ENCODE results near the gene GUCY2D. TPM values are rescaled to one million over a fixed set of nuclear protein-coding genes. Genes with fewer than 3 reads are reported as not detected.
"Not testable (repeated sequence)": the region's sequence is repeated elsewhere in the genome, so short reads cannot be mapped to it uniquely, and the experiment has no call there.

The GUCY2D gene
- total RNA-seq = not detected

DNA sequence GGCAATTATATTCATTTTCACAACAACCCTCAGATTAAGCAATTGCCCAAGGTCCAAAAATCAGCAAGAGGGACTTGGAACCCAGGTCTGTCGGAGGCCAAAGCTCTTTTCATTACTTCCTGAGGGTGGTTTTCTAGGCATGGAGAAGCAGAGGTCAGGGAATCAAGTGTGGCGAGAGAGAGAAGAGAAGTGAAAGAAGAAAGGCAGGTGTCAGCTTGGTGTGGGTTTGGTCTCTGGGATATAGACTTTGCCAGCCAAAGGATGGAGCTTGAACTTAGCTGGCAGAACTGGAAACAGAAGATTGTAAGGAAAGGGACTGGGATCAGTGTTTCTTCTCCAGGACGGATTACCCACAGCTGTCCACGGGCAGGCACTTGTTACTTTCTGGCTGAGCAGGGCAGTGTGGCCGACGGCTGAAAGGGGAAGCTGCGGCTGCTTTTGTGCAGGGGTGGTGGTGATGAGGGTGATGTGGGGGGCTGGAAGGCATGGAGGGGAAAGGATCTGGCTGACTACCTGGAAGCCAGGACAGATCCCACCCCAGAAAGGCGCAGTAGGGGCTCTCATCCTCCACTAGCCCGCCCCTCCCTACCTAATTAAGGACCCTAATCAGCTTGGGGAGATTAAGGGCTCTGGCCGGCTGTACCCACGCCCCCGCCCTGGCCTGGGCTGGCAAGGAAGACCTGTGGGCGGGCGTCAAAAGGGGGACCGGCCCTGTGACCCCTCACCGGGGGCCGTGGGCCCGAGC is at the start of gene GUCY2D:
Gene GUCY2D, plus strand, starts transcription at position 640 of the 745 bp plus-strand sequence. CDS start 433 bp downstream, outside the sequence.
- peaks cover 7% of the 10 kb centered on the region for H3K4me1 Mint-ChIP-seq
- no peak within 1 kb of the TSS for H3K4me3 Mint-ChIP-seq
- POLR2A ChIA-PET = interaction anchor here (1.2 to 1.4 kb wide), 2 partner anchors 9 to 70 kb away, joined by 3 read pairs; partner anchors contain the start of genes CNTROB and TRAPPC1
- H3K27me3 Mint-ChIP-seq = peaks cover 46% of the 10 kb centered on the region
- CTCF ChIA-PET = interaction anchor here (0.6 to 1.9 kb wide), 12 partner anchors 9 to 1113 kb away, joined by 3 to 14 read pairs (median 4); no protein-coding TSS in a partner anchor
- no peaks in the 10 kb centered on the region for H3K36me3 Mint-ChIP-seq (ENCODE audit: low read depth)
- no peak within 1 kb of the TSS for H3K27ac Mint-ChIP-seq
- no peak for DNase-seq
- no peaks in the 10 kb centered on the region for H3K9me3 Mint-ChIP-seq

DNA sequence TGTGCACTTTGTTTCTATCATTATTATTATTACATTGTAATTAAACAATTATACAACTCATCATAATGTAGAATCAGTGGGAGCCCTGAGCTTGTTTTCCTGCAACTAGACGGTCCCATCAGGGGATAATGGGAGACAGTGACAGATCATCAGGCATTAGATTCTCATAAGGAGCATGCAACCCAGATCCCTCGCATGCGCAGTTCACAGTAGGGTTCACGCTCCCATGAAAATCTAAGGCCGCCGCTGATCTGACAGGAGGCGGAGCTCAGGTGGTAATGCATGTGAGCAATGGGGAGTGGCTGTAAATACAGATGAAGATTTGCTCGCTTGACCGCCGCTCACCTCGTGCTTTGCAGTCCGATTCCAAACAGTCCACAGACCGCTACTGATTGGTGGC is 49.1 kb upstream of the GUCY2D start:
- H3K27me3 Mint-ChIP-seq, H3K4me3 Mint-ChIP-seq, H3K27ac Mint-ChIP-seq, DNase-seq, H3K9me3 Mint-ChIP-seq: not testable (repeated sequence)
- POLR2A ChIA-PET = interaction anchor here (1.6 to 5.4 kb wide), 2 partner anchors 9 to 20 kb away, joined by 4 to 50 read pairs; partner anchors contain the start of genes CNTROB and TRAPPC1
- CTCF ChIA-PET = interaction anchor here (0.6 to 2.1 kb wide), 2 partner anchors 37 to 76 kb away, joined by 3 to 10 read pairs; no protein-coding TSS in a partner anchor
- Mint-ChIP-seq H3K4me1 (peaks cover 43% of the 10 kb centered on the region), H3K36me3 (ENCODE audit: low read depth) (peaks cover 28% of the 10 kb centered on the region)

DNA sequence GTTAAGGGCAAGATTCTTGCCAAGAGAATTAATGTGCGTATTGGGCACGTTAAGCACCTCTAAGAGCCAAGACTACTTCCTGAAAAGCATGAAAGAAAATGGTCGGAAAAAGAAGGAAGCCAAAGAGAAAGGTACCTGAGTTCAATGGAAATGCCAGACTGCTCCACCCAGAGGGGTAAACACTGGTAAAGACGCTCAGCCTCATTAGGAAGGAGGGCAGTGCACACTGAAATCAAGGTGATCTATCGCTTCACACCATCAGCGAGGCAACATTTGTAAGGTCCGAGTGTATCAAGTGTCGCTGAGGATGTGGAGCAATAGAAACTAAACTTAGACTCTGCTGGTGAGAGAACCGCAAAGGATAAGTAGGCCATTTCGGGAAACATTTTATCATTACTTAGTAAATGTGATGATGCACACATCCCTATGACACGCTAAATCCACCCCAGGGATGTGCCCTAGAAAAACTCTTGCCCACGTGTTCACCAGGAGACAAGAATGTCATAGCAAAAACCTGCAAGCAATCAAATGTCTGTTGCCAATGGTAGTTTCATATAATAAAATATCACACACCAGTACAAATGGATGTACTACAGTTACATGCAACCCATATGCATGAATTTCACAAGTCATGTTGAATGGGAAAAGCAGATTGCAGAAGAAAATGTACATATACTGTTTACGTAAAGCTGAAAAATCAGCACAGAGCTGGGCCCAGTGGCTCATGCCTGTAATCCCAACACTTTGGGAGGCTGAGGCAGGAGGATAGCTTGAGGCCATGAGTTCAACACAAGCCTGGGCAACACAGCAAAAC is 46.8 kb upstream of the GUCY2D start:
- no peak for DNase-seq
- POLR2A ChIA-PET = interaction anchor here (0.8 to 5.4 kb wide), 3 partner anchors 7 to 23 kb away, joined by 3 to 50 read pairs (median 3); partner anchors contain the start of genes CNTROB and TRAPPC1
- Mint-ChIP-seq H3K27ac (peak overlapping the region; percentile 56), H3K9me3 (no peaks in the 10 kb centered on the region), H3K4me1 (peaks cover 34% of the 10 kb centered on the region), H3K27me3 (peaks cover 10% of the 10 kb centered on the region), H3K4me3 (peak overlapping the region; percentile 24), H3K36me3 (ENCODE audit: low read depth) (peaks cover 4% of the 10 kb centered on the region)
- CTCF ChIA-PET = interaction anchor here (0.8 to 1.6 kb wide), 3 partner anchors 8 to 23 kb away, joined by 3 to 4 read pairs (median 4); partner anchors contain the start of gene CNTROB

DNA sequence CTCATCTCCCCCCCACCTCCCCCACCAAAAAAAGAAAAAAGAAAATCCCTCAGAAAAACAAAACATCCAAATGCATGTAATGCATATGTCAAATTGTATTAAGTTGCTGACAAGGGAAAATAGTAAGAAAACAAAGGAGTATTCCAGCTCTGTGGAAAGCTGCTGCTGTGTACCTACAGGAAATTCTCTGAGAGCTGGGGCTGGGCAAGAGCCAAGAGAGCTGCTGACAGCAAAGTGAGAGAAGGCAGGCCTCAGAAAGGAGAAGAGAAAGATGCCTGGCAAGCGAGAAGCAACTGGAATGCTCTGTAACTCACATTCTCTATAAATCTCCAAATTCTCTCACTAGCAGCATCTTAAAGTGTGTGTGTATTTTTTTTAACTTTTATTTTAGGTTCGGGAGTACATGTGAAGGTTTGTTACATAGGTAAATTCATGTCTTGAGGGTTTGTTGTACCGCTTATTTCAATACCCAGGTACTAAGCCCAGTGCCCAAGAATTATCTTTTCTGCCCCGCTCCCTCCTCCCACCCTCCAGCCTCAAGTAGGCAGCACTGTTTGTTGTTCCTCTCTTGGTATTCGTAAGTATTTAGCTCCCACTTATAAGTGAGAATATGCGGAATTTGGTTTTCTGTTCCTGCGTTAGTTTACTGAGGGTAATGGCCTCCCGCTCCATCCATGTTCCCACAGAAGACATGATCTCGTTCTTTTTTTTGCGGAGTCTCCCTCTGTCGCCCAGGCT is 46.0 kb upstream of the GUCY2D start:
- Mint-ChIP-seq H3K36me3 (ENCODE audit: low read depth) (peaks cover 2% of the 10 kb centered on the region), H3K4me3 (no peak overlapping the region), H3K27me3 (peaks cover 12% of the 10 kb centered on the region), H3K4me1 (peaks cover 27% of the 10 kb centered on the region), H3K9me3 (no peaks in the 10 kb centered on the region), H3K27ac (peak overlapping the region; percentile 45)
- DNase-seq = no peak
- ChIA-PET CTCF (interaction anchor here (0.8 to 1.6 kb wide), 3 partner anchors 9 to 24 kb away, joined by 3 to 4 read pairs (median 4); partner anchors contain the start of gene CNTROB), POLR2A (interaction anchor here (0.8 kb wide), 1 partner anchor 24 kb away, joined by 3 read pairs; the partner anchor contains the start of gene CNTROB)

DNA sequence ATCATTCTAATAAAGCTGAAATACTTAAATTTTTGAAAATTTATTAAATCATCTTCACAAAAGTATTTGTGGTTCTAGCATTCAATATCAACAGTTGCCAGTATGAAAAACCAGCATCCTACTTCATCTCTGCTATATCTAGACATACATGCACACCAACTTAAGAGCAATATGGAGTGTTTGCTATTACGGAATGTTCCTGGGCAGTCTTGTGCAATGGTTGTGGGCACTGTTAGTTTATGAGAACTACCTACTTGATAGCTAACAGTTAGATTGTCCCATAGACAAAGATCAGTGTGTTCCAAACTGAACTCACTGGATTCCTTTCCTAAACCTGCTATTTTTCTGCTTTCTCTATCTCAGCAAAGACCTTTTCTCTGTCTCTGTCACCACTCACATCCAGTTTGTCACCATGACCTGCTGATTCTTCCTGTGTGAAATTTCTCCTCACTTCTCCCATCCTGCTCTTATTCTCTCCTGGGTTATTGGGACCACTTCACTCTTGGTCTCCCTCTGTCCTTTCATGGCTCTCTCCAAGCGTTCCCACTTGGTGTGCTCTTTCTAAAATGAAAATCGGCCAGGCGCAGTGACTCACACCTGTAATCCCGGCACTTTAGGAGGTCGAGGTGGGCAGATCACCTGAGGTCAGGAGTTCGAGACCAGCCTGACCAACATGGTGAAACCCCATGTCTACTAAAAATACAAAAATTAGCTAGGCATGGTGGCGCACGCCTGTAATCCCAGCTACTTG is 42.7 kb upstream of the GUCY2D start:
- no peaks in the 10 kb centered on the region for H3K9me3 Mint-ChIP-seq
- H3K4me3 Mint-ChIP-seq = no peak overlapping the region
- peaks cover 17% of the 10 kb centered on the region for H3K27me3 Mint-ChIP-seq
- no peak overlapping the region for H3K27ac Mint-ChIP-seq
- ChIA-PET CTCF (no interaction called here), POLR2A (no interaction called here)
- H3K4me1 Mint-ChIP-seq = peaks cover 7% of the 10 kb centered on the region
- no peak for DNase-seq
- H3K36me3 Mint-ChIP-seq (ENCODE audit: low read depth) = no peaks in the 10 kb centered on the region

DNA sequence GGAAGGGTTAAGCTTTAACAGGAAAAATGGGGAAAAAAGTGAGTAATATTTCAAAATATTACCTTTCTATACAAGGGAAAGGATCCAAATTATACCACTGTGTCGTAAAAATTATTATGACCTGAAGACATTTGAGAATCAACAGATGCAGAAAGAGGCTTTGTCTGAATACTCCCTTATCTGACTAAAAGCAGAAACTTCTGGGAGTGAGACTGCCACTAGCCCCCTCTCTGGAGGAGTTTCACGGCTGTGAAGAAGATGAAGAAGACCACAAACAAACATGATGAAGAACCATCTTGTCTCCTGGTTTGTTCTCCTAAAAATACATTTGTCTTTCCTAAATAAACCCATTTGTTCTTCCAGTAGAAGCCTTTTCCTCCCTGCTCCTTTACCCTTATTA is 41.0 kb upstream of the GUCY2D start:
- POLR2A ChIA-PET = no interaction called here
- Mint-ChIP-seq H3K27me3 (peaks cover 17% of the 10 kb centered on the region), H3K4me1 (no peaks in the 10 kb centered on the region), H3K36me3 (ENCODE audit: low read depth) (no peaks in the 10 kb centered on the region), H3K27ac (no peak overlapping the region), H3K4me3 (no peak overlapping the region), H3K9me3 (no peaks in the 10 kb centered on the region)
- CTCF ChIA-PET = interaction anchor here (1.1 to 2.0 kb wide), 2 partner anchors 10 to 29 kb away, joined by 4 to 7 read pairs; no protein-coding TSS in a partner anchor
- no peak for DNase-seq

DNA sequence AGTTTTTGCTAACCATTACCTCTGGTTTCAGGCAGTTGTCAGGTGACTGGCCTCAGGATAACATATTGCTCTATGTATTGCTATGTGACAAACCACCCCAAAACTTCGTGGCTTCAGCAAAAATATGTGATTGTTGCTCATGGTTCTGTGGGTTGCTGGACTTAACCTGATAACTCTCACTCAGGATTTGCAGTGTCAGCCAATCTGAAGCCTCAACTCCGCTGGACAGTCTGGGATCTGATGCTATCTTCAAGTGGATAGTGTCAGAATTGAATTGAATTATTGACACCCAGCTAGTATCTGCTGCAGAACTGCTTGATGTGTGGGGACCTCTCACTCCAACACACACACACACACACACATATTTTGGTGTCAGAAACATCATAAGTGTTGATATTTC is 34.7 kb upstream of the GUCY2D start:
- no peak overlapping the region for H3K4me3 Mint-ChIP-seq
- no peaks in the 10 kb centered on the region for H3K9me3 Mint-ChIP-seq
- CTCF ChIA-PET = no interaction called here
- H3K27ac Mint-ChIP-seq = no peak overlapping the region
- DNase-seq = no peak
- H3K36me3 Mint-ChIP-seq (ENCODE audit: low read depth) = no peaks in the 10 kb centered on the region
- H3K4me1 Mint-ChIP-seq = no peaks in the 10 kb centered on the region
- H3K27me3 Mint-ChIP-seq = peaks cover 4% of the 10 kb centered on the region
- POLR2A ChIA-PET = no interaction called here

DNA sequence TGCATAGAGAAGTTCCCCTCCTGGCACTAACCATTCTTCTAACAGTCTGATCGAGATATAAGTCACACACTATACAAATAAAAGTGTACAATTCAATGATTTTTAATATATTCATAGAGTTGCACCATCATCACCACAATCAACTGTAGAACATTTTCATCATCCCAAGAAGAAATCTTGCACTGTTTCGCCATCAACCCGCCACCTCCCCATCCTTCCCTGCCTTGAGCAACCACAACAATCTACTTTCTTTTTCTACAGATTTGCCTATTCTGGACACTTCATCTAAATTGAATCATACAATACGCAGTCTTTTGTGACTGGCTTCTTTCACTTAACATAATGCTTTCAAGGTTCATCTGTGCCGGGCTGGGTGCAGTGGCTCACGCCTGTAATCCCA is 33.0 kb upstream of the GUCY2D start:
- no peak overlapping the region for H3K27ac Mint-ChIP-seq

DNA sequence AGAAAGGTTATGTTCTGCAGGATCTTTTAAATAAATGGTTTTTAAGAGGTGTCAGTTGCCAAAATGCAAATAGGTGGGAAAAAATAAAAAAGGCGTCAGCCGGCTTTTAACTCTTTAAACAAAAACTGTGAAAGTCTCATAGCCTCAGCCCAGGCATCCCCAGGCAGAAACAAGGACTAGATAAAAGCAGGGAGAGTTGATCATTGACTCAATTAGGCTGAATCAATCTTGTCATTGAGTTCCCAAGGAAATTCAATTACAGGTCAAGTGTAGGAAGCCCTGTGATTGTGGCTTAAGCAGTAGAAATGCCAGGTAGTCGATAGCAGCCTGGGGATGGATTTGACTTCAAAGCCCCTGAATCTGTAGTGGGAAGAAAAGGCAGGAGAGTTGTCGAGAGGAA is 30.8 kb upstream of the GUCY2D start:
- H3K27me3 Mint-ChIP-seq = peaks cover 15% of the 10 kb centered on the region
- no peak overlapping the region for H3K27ac Mint-ChIP-seq
- CTCF ChIA-PET = interaction anchor here (0.8 to 1.8 kb wide), 5 partner anchors 10 to 40 kb away, joined by 3 to 7 read pairs (median 4); partner anchors contain the start of genes CNTROB and TRAPPC1
- POLR2A ChIA-PET = interaction anchor here (1.3 kb wide), 1 partner anchor 56 kb away, joined by 4 read pairs; no protein-coding TSS in a partner anchor
- H3K9me3 Mint-ChIP-seq = peaks cover 13% of the 10 kb centered on the region
- H3K36me3 Mint-ChIP-seq (ENCODE audit: low read depth) = peaks cover 13% of the 10 kb centered on the region
- no peaks in the 10 kb centered on the region for H3K4me1 Mint-ChIP-seq
- no peak for DNase-seq
- no peak overlapping the region for H3K4me3 Mint-ChIP-seq

More for the DNA sequence above, 33.0 kb upstream of the GUCY2D start:
- DNase-seq = no peak
- H3K4me3 Mint-ChIP-seq = no peak overlapping the region
- CTCF ChIA-PET = interaction anchor here (0.6 kb wide), 1 partner anchor 957 kb away, joined by 4 read pairs; no protein-coding TSS in a partner anchor
- H3K27me3 Mint-ChIP-seq = peaks cover 5% of the 10 kb centered on the region
- peaks cover under 1% of the 10 kb centered on the region for H3K9me3 Mint-ChIP-seq
- POLR2A ChIA-PET = no interaction called here
- H3K36me3 Mint-ChIP-seq (ENCODE audit: low read depth) = peaks cover under 1% of the 10 kb centered on the region
- H3K4me1 Mint-ChIP-seq = no peaks in the 10 kb centered on the region

DNA sequence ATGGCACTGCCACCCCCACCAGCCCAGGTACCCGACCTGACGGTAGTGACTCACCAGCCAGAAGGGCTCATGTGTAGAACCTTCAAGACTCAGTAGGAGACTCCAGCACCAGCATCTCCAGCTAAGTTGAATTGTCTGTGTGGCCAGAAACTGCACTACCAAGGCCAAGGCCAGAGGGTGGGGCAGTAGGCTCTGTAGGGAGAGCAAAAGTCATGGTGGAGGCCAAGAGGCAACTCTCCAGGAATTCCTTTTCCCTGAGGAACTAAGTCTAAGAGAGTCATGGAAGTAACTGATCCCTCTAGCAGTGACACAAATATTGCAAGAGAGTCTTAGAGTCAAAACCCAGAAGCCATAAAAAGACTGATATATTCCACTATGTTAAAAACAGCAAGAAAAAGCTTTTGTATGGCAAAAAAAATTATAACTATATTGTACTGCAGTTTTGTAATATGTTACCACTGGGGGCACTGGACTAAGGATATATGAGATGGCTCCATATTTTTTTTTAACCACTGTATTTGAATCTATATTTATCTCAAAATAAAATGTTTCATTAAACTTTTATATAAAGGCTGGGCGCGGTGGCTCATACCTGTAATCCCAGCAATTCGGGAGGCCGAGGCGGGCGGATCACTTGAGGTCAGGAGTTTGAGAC is 30.2 kb upstream of the GUCY2D start:
- H3K9me3 Mint-ChIP-seq = peaks cover 19% of the 10 kb centered on the region
- H3K36me3 Mint-ChIP-seq (ENCODE audit: low read depth) = peaks cover 17% of the 10 kb centered on the region
- peaks cover 17% of the 10 kb centered on the region for H3K27me3 Mint-ChIP-seq
- DNase-seq = no peak
- no peak overlapping the region for H3K4me3 Mint-ChIP-seq
- CTCF ChIA-PET = interaction anchor here (0.6 to 2.3 kb wide), 5 partner anchors 17 to 288 kb away, joined by 3 to 8 read pairs (median 4); partner anchors contain the start of genes CNTROB and TRAPPC1
- no peak overlapping the region for H3K27ac Mint-ChIP-seq
- POLR2A ChIA-PET = no interaction called here
- no peaks in the 10 kb centered on the region for H3K4me1 Mint-ChIP-seq

DNA sequence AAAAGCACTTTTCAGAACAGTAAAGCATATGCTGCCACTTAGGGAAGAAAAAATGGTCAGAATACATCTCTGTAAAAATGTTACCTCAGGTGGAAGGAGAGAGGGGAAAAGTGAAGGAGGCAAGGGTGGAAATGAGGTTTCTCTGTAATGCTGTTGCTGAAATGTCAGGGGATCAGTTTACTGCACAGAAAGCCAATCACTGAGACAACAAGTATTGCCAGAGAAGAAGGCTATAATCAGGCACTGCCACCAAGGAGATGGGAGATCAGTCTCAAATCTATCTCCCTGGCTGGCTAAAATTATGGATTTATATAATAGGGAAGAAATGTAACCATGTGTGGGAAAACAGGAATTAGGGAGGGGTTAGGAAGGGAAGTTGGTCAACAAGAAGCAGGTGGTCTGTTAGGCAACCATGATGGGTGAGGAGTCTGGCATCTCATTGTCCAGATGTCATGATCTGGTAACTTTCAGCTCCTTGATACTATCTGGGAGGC is 27.7 kb upstream of the GUCY2D start:
- CTCF ChIA-PET = interaction anchor here (0.6 kb wide), 1 partner anchor 109 kb away, joined by 3 read pairs; no protein-coding TSS in a partner anchor
- H3K4me1 Mint-ChIP-seq = peaks cover 4% of the 10 kb centered on the region
- POLR2A ChIA-PET = interaction anchor here (0.9 to 1.2 kb wide), 2 partner anchors 23 to 42 kb away, joined by 3 read pairs; no protein-coding TSS in a partner anchor
- peaks cover 19% of the 10 kb centered on the region for H3K9me3 Mint-ChIP-seq
- peaks cover 20% of the 10 kb centered on the region for H3K36me3 Mint-ChIP-seq (ENCODE audit: low read depth)
- H3K27ac Mint-ChIP-seq = no peak overlapping the region
- H3K27me3 Mint-ChIP-seq = peaks cover 20% of the 10 kb centered on the region
- H3K4me3 Mint-ChIP-seq = no peak overlapping the region
- DNase-seq = no peak

All from activated CD4-positive, alpha-beta memory T cell treated with anti-CD3 and anti-CD28 coated beads, Interleukin-2, amount 10 ng/mL, durations not matched to agents 7 days and 5 days (primary cell).